ENCODE measurements around the gene NMRK1.

Gene NMRK1

GRCh38 chr9:75053869-75054268 is 34.1 kb downstream of the NMRK1 start:
- no peak for DNase-seq (ENCODE audit: extremely low read depth, low read depth)
- TF ChIP-seq CTCF (IDR thresholded peaks at IDR 0.05; ENCODE audit: low read depth, low read length, missing control alignments), result no peak
- no peak overlapping the region for H3K4me3 ChIP-seq (replicated peaks; ENCODE audit: low read depth, low read length)

- H3K4me3 ChIP-seq (replicated peaks; ENCODE audit: low read depth, low read length), result no peak overlapping the region
- DNase-seq (ENCODE audit: extremely low read depth, low read depth), result no peak
- no peak for TF ChIP-seq CTCF (IDR thresholded peaks at IDR 0.05; ENCODE audit: low read depth, low read length, missing control alignments)
Measured at GRCh38 chr9:75051285-75051684, 36.7 kb downstream of the NMRK1 start.

GRCh38 chr9:75047506-75047905 is 40.4 kb downstream of the NMRK1 start:
- H3K4me3 ChIP-seq (replicated peaks; ENCODE audit: low read depth, low read length), result no peak overlapping the region
- no peak for DNase-seq (ENCODE audit: extremely low read depth, low read depth)
- no peak for TF ChIP-seq CTCF (IDR thresholded peaks at IDR 0.05; ENCODE audit: low read depth, low read length, missing control alignments)

DNA sequence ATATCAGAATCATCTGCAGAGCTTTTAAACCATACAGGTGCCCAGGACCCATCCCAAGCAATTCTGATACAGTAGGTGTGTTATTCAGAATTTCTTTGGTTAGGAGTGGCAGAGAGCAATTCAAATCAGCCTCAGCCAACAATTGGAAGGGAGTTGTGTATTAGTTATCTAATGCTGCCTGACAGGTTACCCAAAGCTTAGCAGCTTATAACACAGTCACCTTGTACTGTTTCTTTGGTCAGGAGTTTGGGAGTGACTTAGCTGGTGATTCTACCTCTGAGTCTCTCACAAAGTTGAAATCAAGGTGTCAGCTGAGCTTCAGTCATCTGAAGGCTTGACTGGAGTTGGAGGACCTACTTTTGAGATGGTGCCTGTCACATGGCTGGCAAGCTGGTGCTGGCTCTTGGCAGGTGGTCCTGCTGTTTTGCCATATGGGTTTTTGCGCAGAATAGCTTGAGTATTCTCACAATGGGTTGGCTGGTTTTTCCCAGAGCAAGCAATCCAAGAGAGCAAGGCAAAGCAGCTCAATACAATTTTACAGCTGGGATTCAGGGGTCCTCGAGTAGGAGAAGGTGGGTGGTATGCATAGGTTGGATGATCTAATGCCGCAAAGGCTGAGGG is 41.1 kb downstream of the NMRK1 start:
- DNase-seq (ENCODE audit: extremely low read depth, low read depth), result no peak
- no peak for TF ChIP-seq CTCF (IDR thresholded peaks at IDR 0.05; ENCODE audit: low read depth, low read length, missing control alignments)
- H3K4me3 ChIP-seq (replicated peaks; ENCODE audit: low read depth, low read length), result no peak overlapping the region

- TF ChIP-seq CTCF (IDR thresholded peaks at IDR 0.05; ENCODE audit: low read depth, low read length, missing control alignments), result no peak
- no peak for DNase-seq (ENCODE audit: extremely low read depth, low read depth)
- H3K4me3 ChIP-seq (replicated peaks; ENCODE audit: low read depth, low read length), result no peak overlapping the region
Measured at GRCh38 chr9:75041041-75041440, 46.9 kb downstream of the NMRK1 start.

- no peak for DNase-seq (ENCODE audit: extremely low read depth, low read depth)
- TF ChIP-seq CTCF (IDR thresholded peaks at IDR 0.05; ENCODE audit: low read depth, low read length, missing control alignments), result no peak
- no peak overlapping the region for H3K4me3 ChIP-seq (replicated peaks; ENCODE audit: low read depth, low read length)
Measured at GRCh38 chr9:75039801-75040200, 48.2 kb downstream of the NMRK1 start.

DNA sequence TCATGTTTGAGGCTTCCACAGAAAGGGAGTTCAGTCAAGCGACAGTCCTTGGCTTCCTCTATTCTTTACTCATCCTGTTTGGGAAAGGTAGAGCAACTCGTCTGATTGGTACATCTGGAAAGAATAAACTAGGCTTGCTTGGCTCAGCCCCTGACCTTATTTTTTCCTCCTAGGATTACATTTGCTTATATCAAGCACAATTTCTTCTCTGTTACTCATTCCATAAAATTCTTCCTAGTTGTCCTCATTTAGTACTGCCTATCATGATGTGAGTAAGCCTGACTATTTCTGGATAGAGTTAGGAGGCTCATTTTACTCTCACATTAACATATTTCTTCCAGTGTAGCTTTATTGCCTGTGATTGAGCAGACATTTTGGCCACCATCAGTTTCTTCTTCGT is 48.9 kb downstream of the NMRK1 start:
- no peak overlapping the region for H3K4me3 ChIP-seq (replicated peaks; ENCODE audit: low read depth, low read length)
- peak; percentile 78 for DNase-seq (ENCODE audit: extremely low read depth, low read depth)
- TF ChIP-seq CTCF (IDR thresholded peaks at IDR 0.05; ENCODE audit: low read depth, low read length, missing control alignments), result no peak

Measured in HFF-Myc (cell line).